ENCODE data around the gene FAM43A.

Gene FAM43A

GRCh38 chr3:194732617-194733016, 46.9 kb downstream of the FAM43A start:
- Histone ChIP-seq H3K9ac (ENCODE audit: low read length) (no peak overlapping the region), H3K36me3 (ENCODE audit: insufficient read depth, low read length) (no peaks in the 10 kb centered on the region), H3K4me1 (ENCODE audit: insufficient read depth, low read length) (no peaks in the 10 kb centered on the region), H3K27ac (ENCODE audit: low read depth, low read length) (no peak overlapping the region), H3K4me3 (ENCODE audit: low read depth in 1 of 2, low read length in 2 of 2) (no peak overlapping the region), H3K9me3 (ENCODE audit: low read length) (no peaks in the 10 kb centered on the region), H3K27me3 (ENCODE audit: control insufficient read depth in 1 of 2, insufficient read depth in 2 of 2, low read length in 2 of 2) (no peaks in the 10 kb centered on the region)

GRCh38 chr3:194736277-194736895, 50.7 kb downstream of the FAM43A start:
- no peak overlapping the region for H3K4me3 ChIP-seq (ENCODE audit: low read depth in 1 of 2, low read length in 2 of 2)
- H3K9me3 ChIP-seq (ENCODE audit: low read length): no peaks in the 10 kb centered on the region
- no peaks in the 10 kb centered on the region for H3K27me3 ChIP-seq (ENCODE audit: control insufficient read depth in 1 of 2, insufficient read depth in 2 of 2, low read length in 2 of 2)
- no peaks in the 10 kb centered on the region for H3K36me3 ChIP-seq (ENCODE audit: insufficient read depth, low read length)
- peaks cover 14% of the 10 kb centered on the region for H3K4me1 ChIP-seq (ENCODE audit: insufficient read depth, low read length)
- no peak overlapping the region for H3K9ac ChIP-seq (ENCODE audit: low read length)
- no peak overlapping the region for H3K27ac ChIP-seq (ENCODE audit: low read depth, low read length)

DNA sequence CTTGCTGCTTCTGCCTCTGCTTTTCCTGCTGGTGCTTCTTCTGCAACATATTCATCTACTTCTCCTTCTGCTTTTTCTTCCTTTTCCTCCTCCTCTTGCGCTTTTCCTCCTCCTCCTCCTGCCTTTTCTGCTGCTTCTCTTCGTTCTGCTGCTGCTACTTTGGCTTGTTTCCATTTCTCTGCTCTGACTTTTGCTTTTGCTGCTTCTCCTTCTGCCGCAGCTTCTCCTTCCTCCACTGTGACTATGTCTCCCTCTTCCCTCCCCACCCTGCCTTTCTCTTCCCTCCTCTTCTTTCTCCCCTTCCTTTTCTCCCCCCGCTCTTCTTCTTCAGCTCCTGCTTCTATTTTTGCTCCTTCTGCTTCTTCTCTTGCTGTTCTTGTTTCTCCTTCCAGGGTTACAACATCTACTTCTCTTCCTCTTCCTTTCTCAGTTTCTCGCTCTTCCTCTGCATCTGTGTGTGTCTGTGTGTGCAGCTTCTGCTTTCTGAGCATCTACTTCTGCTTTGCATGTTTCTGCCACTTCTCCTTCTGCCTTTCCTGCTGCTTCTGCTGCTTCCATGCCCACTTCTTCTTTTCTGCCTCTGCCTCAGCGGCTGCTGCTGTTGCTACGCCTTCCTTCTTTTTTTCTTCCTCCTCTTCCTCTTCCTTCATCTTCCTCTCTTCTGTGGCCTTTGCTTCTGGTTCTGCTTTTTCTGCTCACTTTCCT, 51.4 kb downstream of the FAM43A start:
- Histone ChIP-seq H3K27ac (ENCODE audit: low read depth, low read length) (no peak overlapping the region), H3K4me3 (ENCODE audit: low read depth in 1 of 2, low read length in 2 of 2) (no peak overlapping the region), H3K27me3 (ENCODE audit: control insufficient read depth in 1 of 2, insufficient read depth in 2 of 2, low read length in 2 of 2) (no peaks in the 10 kb centered on the region)

More for the DNA sequence above, 51.4 kb downstream of the FAM43A start:
- H3K9ac ChIP-seq (ENCODE audit: low read length): no peak overlapping the region
- no peaks in the 10 kb centered on the region for H3K9me3 ChIP-seq (ENCODE audit: low read length)
- H3K4me1 ChIP-seq (ENCODE audit: insufficient read depth, low read length): peaks cover 14% of the 10 kb centered on the region
- no peaks in the 10 kb centered on the region for H3K36me3 ChIP-seq (ENCODE audit: insufficient read depth, low read length)
